Measurements from ENCODE around the gene LOXL3. TPM values are rescaled to one million over a fixed set of nuclear protein-coding genes. Genes with fewer than 3 reads are reported as not detected.

The LOXL3 gene
- polyA plus RNA-seq, 1 donor from 2014 or later = 20.1 TPM

DNA sequence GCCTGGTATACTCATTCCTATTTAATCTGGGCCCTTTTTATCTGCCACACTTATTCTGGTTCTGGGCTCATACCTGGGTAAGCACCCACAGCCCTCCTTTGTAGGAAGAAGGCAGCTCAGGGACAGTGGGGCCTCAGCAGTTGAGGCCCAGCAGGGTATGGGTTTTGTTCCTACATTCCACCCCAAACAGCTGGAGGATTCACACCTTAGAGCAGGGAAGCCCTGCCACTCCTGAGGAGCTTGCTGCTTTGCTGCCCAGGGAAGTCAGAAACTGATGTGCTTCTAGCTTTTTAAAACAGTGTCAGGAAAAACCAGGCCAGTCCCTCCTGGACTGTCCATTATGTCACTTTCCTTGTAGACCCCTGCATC is 53.2 kb downstream of the LOXL3 start:
- Histone ChIP-seq H3K9me3 (ENCODE audit: low read length) (no peaks in the 10 kb centered on the region), H3K79me2 (replicated peaks; ENCODE audit: insufficient read depth, low read length) (no peaks in the 10 kb centered on the region), H3K36me3 (ENCODE audit: insufficient read depth, low read length) (peaks cover 4% of the 10 kb centered on the region), H3K4me3 (ENCODE audit: low read length) (no peak overlapping the region), H4K20me1 (ENCODE audit: insufficient read depth) (no peaks in the 10 kb centered on the region), H3K9me2 (ENCODE audit: insufficient read depth, low read length) (no peaks in the 10 kb centered on the region), H2AFZ (ENCODE audit: low read depth, low read length) (no peak overlapping the region), H3K4me2 (ENCODE audit: low read length) (no peak overlapping the region), H3F3A (ENCODE audit: insufficient read depth, low read length, poor library complexity, severe bottlenecking) (no peaks in the 10 kb centered on the region), H3K27ac (ENCODE audit: low read length) (no peak overlapping the region), H3K9ac (ENCODE audit: low read length) (no peak overlapping the region), H3K27me3 (ENCODE audit: insufficient read depth, low read depth, low read length) (peaks cover 97% of the 10 kb centered on the region)
- TF ChIP-seq MXI1 (conservative IDR thresholded peaks at IDR 0.05; ENCODE audit: poor library complexity, severe bottlenecking) = no peak
- TF ChIP-seq RAD21 (conservative IDR thresholded peaks at IDR 0.05) = no peak

DNA sequence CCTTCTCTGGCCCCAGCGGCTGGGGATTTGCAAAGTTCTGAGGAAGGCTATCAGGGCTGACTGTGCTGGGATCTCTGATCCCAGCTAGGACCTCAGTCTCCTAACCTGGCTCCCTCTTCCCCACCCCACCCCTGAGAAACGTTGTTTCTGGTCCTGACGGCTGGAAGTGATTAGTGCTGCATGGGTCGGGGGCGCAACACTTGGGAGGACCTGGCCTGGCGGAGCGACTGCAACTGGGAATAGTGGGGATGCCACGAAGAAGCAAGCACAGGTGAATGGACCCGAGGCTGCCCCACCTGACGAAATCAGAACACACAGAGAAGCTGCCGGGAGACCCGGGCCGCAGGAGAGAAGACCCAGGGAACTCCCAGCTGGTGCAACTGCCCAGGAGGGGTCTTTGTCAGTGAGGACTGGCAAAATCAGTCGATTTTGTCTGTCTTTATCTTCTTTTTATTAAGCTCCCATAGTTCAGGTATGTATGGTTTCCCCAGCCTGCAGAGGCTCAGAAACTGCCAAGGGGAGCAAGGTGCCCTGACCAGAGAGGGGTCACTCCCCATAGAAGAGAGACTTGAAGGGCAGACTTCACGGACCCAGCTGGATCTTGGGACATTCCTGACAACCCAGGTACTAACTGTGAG is 53.7 kb downstream of the LOXL3 start:
- Histone ChIP-seq H3K27me3 (ENCODE audit: insufficient read depth, low read depth, low read length) (peaks cover 92% of the 10 kb centered on the region), H3K4me2 (ENCODE audit: low read length) (no peak overlapping the region), H3K9me3 (ENCODE audit: low read length) (no peaks in the 10 kb centered on the region), H3K79me2 (replicated peaks; ENCODE audit: insufficient read depth, low read length) (no peaks in the 10 kb centered on the region), H3K9me2 (ENCODE audit: insufficient read depth, low read length) (no peaks in the 10 kb centered on the region), H4K20me1 (ENCODE audit: insufficient read depth) (no peaks in the 10 kb centered on the region), H3K9ac (ENCODE audit: low read length) (no peak overlapping the region), H3K36me3 (ENCODE audit: insufficient read depth, low read length) (no peaks in the 10 kb centered on the region), H3F3A (ENCODE audit: insufficient read depth, low read length, poor library complexity, severe bottlenecking) (no peaks in the 10 kb centered on the region), H2AFZ (ENCODE audit: low read depth, low read length) (no peak overlapping the region), H3K4me3 (ENCODE audit: low read length) (peak overlapping the region; percentile 55), H3K27ac (ENCODE audit: low read length) (no peak overlapping the region)
- no peak for TF ChIP-seq POLR2AphosphoS5 (IDR thresholded peaks at IDR 0.05)
- TF ChIP-seq EZH2 (IDR thresholded peaks at IDR 0.05; ENCODE audit: borderline replicate concordance, insufficient read depth, low read length, poor library complexity, severe bottlenecking) = peak; percentile 71

DNA sequence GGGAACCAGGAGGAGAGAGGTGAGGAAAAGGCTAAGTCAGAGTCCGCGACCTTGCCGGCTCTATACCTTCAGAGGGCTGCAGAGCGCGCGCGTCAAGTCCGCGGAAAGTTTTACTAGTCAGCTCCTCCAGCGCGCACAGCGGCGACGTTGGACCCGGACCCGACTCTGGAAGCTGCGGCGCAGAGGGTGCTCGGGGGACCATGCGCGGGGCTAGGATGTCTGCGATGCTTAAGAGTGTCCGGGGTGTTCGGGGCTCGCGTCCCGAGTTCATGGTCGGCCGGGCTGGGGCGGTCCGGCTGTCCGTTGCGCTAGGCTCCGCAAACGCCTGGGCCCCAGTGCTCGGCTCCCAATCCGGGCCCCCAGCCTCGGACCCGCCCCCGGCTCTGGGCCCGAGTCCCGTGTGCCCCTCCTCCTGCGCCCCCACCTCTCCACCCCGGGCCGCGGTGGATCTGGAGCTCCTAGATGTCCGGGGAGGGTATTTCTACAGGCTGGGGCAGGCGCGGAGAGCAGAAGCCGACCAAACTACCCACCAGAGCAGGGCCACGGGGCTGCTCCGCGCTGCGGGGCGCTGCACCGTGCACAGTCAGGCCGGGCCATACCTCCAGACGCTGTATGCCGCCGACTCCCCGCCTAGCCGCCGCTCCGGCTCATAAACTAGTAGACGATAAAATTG is 54.3 kb downstream of the LOXL3 start, which contains the start of gene LBX2:
LBX2 (minus strand) TSS at position 337 of the 673 bp plus-strand sequence; CDS start at position 271, 66 bp downstream.
- Histone ChIP-seq H3K9me3 (ENCODE audit: low read length) (no peaks in the 10 kb centered on the region), H3K79me2 (replicated peaks; ENCODE audit: insufficient read depth, low read length) (no peaks in the 10 kb centered on the region), H3K9me2 (ENCODE audit: insufficient read depth, low read length) (no peaks in the 10 kb centered on the region), H3K36me3 (ENCODE audit: insufficient read depth, low read length) (no peaks in the 10 kb centered on the region), H3K9ac (ENCODE audit: low read length) (no peak within 1 kb of the TSS), H3K27ac (ENCODE audit: low read length) (no peak within 1 kb of the TSS), H3K4me3 (ENCODE audit: low read length) (peak within 1 kb of the TSS; percentile 55), H3F3A (ENCODE audit: insufficient read depth, low read length, poor library complexity, severe bottlenecking) (no peaks in the 10 kb centered on the region), H3K4me2 (ENCODE audit: low read length) (peak within 1 kb of the TSS; percentile 36), H3K27me3 (ENCODE audit: insufficient read depth, low read depth, low read length) (peaks cover 86% of the 10 kb centered on the region), H2AFZ (ENCODE audit: low read depth, low read length) (no peak within 1 kb of the TSS), H4K20me1 (ENCODE audit: insufficient read depth) (no peaks in the 10 kb centered on the region)
- TF ChIP-seq, protein P1, sequence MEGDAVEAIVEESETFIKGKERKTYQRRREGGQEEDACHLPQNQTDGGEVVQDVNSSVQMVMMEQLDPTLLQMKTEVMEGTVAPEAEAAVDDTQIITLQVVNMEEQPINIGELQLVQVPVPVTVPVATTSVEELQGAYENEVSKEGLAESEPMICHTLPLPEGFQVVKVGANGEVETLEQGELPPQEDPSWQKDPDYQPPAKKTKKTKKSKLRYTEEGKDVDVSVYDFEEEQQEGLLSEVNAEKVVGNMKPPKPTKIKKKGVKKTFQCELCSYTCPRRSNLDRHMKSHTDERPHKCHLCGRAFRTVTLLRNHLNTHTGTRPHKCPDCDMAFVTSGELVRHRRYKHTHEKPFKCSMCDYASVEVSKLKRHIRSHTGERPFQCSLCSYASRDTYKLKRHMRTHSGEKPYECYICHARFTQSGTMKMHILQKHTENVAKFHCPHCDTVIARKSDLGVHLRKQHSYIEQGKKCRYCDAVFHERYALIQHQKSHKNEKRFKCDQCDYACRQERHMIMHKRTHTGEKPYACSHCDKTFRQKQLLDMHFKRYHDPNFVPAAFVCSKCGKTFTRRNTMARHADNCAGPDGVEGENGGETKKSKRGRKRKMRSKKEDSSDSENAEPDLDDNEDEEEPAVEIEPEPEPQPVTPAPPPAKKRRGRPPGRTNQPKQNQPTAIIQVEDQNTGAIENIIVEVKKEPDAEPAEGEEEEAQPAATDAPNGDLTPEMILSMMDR (IDR thresholded peaks at IDR 0.05; ENCODE audit: poor library complexity, severe bottlenecking) = no peak
